ENCODE data around the gene CTAG1A. TPM values are rescaled to one million over a fixed set of nuclear protein-coding genes. Genes with fewer than 3 reads are reported as not detected.

CTAG1A gene
- not detected in 2 replicates for total RNA-seq

DNA sequence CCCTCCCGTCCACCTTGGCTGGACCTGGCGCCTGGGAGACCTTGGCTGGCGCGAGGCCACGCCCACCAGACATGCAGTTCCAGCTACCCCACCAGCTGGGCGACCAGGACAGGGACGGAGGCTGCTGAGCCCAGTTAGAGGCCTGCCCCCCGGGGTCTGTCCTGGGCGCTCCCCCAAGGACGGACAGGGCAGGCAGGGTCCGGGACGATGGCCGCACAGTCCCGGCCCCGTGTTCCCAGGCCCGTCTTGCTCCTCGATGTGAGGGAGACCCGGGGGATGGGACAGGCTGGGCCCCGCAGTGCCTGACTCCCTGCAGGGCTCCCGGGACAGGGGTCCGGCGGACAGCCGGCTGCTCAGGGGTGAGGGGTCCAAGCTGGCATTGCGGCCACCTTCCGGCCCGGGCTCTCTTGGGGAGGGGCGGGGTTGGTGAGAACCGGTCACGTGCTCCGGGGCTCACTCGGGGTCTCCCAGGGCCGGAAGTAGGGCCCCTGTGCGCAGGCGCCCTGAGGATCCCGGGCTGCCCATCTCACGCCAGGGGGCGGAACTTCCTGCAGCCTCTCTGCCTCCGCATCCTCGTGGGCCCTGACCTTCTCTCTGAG, at the start of gene CTAG1A:
CTAG1A (plus strand) TSS at position 549 of the 599 bp plus-strand sequence. CDS start 74 bp downstream, outside the sequence.

DNA sequence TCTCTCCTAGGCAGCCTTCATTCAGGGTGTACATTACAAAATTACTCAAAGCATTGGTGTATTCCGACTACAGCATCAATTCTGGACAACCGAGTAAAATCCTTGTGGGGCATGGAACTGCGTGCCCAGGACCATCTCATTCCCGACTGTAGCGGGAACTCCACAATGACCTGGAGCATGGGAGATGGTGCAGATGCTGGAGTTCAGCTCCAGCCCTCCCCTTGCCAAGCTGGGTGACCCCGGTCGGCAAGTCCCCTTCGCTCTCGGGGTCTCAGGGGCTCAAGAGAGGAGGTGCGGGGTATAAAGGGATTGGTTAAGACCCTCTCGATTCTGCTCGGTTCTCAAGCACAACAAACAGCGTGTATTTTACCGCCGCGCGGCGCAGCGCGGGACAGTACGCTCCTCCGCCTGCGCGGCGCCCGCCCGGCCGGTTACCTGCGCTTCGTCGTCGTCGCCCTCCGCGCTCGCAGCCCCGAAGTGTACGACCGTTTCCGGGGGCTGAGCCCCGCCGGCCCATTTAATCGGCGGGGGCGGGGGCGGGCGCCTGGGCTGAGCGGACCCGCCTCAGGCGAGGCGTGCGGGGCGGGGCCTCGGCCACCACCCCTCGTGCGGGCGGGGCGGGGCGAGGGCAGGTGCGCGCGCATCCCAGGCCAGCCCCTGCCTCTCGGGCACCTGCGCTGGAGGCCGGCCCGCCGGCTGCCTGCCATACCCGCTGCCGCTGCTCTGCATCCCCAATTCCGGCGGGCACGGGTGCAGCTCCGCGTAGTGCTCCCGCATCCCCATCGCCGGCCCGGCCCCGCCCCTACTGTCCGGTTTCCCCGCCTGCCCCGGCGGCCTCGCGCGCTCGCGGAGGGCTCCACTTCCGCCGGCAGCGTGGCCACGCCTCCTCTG, 38.3 kb upstream of the CTAG1A start, which contains the start of gene G6PD:
G6PD (minus strand) TSS at position 493 of the 891 bp plus-strand sequence. CDS start 691 bp downstream, outside the sequence.

DNA sequence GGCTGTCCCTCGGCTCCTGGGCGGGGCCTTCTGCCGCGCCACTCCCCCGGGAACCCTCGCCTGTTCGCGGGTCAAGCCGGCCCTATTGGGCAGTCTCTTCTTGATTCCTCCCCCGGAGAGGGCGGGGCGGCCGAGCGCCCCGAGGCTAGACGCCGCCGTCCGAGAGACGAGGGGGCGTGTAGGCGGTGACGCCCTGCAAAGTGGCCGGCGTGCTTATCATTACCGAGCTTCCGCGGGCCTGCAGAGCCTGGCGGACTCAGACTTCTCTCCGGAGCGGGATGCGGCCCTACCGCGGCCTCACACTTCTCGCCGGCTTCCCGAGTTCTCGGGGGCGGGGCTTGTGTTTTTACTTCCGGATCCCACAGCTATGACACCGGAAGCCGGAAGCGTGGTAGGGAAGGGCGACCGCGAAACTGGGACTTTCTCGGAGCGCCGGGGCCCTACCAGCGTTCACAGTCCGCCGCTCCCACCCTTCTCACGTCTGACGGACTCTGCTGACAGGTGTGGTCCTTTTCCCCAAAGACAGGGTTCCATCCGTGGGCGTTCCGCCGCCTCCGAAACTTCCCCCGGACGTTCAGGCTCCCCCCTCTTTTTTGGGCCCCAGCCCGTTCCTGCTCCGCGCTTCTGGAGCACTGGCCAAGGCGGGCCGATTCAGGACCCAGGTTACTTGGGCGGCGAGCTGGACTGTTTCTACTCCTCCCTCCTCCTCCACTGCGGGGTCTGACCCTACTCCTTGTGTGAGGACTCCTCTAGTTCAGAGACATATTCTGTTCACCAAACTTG, 37.5 kb upstream of the CTAG1A start, which contains the start of gene IKBKG:
IKBKG (plus strand) TSS at position 376 of the 783 bp plus-strand sequence. CDS start 4,383 bp downstream, outside the sequence.

DNA sequence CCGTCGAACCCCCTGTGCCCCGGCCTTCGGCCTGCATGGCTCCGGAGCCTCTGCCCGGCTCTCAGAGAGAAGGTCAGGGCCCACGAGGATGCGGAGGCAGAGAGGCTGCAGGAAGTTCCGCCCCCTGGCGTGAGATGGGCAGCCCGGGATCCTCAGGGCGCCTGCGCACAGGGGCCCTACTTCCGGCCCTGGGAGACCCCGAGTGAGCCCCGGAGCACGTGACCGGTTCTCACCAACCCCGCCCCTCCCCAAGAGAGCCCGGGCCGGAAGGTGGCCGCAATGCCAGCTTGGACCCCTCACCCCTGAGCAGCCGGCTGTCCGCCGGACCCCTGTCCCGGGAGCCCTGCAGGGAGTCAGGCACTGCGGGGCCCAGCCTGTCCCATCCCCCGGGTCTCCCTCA, 34.2 kb downstream of the CTAG1A start, which contains the start of gene CTAG1B:
CTAG1B (minus strand) TSS at position 101 of the 400 bp plus-strand sequence; CDS start at position 37, 64 bp downstream.

Small RNA genes within 50 kb of the gene (small RNA-seq; reads per million reads assigned to genes)
- gene AC244090.1 = not detected
- gene AC244107.2 = not detected

Other genes starting within 250 kb of the CTAG1A start
- gene FLNA, start 210.5 kb upstream of the CTAG1A start, total RNA-seq = 1,743 and 1,971 TPM in 2 replicates
- gene EMD, start 205.8 kb upstream of the CTAG1A start, total RNA-seq = 34.8 and 40.5 TPM in 2 replicates
- gene RPL10, start 186.8 kb upstream of the CTAG1A start, total RNA-seq = 2,325 and 2,873 TPM in 2 replicates
- 55.5 and 61.5 TPM in 2 replicates for gene DNASE1L1, start 175.9 kb upstream of the CTAG1A start, total RNA-seq
- gene TAFAZZIN, start 173.6 kb upstream of the CTAG1A start, total RNA-seq = 12.0 and 12.2 TPM in 2 replicates
- 31.6 and 37.2 TPM in 2 replicates for gene ATP6AP1, start 156.5 kb upstream of the CTAG1A start, total RNA-seq
- 59.5 and 77.8 TPM in 2 replicates for gene GDI1, start 148.0 kb upstream of the CTAG1A start, total RNA-seq
- gene FAM50A, start 141.0 kb upstream of the CTAG1A start, total RNA-seq = 30.6 and 36.6 TPM in 2 replicates
- 12.9 and 16.9 TPM in 2 replicates for gene PLXNA3, start 126.9 kb upstream of the CTAG1A start, total RNA-seq
- gene LAGE3, start 105.9 kb upstream of the CTAG1A start, total RNA-seq = 16.5 and 18.2 TPM in 2 replicates
- 28.0 and 29.6 TPM in 2 replicates for gene UBL4A, start 98.5 kb upstream of the CTAG1A start, total RNA-seq
- 32.5 and 33.3 TPM in 2 replicates for gene SLC10A3, start 94.5 kb upstream of the CTAG1A start, total RNA-seq
- 21.9 and 22.2 TPM in 2 replicates for gene FAM3A, start 68.9 kb upstream of the CTAG1A start, total RNA-seq
- gene G6PD, start 38.3 kb upstream of the CTAG1A start, total RNA-seq = 80.2 and 110 TPM in 2 replicates
- 12.1 and 13.6 TPM in 2 replicates for gene IKBKG, start 37.5 kb upstream of the CTAG1A start, total RNA-seq
- not detected in 2 replicates for gene CTAG1B, start 34.1 kb downstream of the CTAG1A start, total RNA-seq
- not detected in 2 replicates for gene CTAG2, start 68.4 kb downstream of the CTAG1A start, total RNA-seq
- 0.86 and 3.8 TPM in 2 replicates for gene GAB3, start 165.9 kb downstream of the CTAG1A start, total RNA-seq
- gene DKC1, start 177.7 kb downstream of the CTAG1A start, total RNA-seq = 22.2 and 29.5 TPM in 2 replicates
- 16.8 and 18.6 TPM in 2 replicates for gene MPP1, start 220.4 kb downstream of the CTAG1A start, total RNA-seq
- gene SMIM9, start 249.5 kb downstream of the CTAG1A start, total RNA-seq = 0.22 TPM in 1 of 2 replicates, not detected in the other

Data from articular chondrocyte of knee joint (primary cell).